ENCODE data around the gene PPOX.

- TF ChIP-seq POLR2AphosphoS5 (IDR thresholded peaks at IDR 0.05) (no peak), CTCF (IDR thresholded peaks at IDR 0.05) (no peak), POLR2A (IDR thresholded peaks at IDR 0.05) (no peak)
Observed at GRCh38 chr1:161197560-161198193, 31.5 kb downstream of the PPOX start.

All from prostate gland (tissue), 2 donors.